Neuronal stem cell (in vitro differentiated cells): ENCODE results near the gene SCAND1.

Source experiments
- DNase-seq: peaks from one replicate; pipeline ENCODE4 v3.0.0-alpha.2; 2013; ENCODE audit warnings: low spot score
- H2AFZ ChIP-seq: one replicate; pipeline ENCODE4 v1.6.1; 2013; ENCODE audit warnings: mild to moderate bottlenecking, low read length, inconsistent platforms
- H2AK5ac ChIP-seq: 2 replicates; pipeline ENCODE4 v1.6.1; 2013; ENCODE audit warnings: low read depth, mild to moderate bottlenecking, inconsistent platforms, low read length, moderate library complexity, mixed read lengths
- H2BK120ac ChIP-seq: 2 replicates; pipeline ENCODE4 v1.6.1; 2013; ENCODE audit warnings: low read depth, mild to moderate bottlenecking, inconsistent platforms, low read length, moderate library complexity, mixed read lengths
- H2BK12ac ChIP-seq: one replicate; pipeline ENCODE4 v1.6.1; 2013; ENCODE audit warnings: low read length, inconsistent platforms
- H2BK15ac ChIP-seq: 2 replicates; pipeline ENCODE4 v1.6.1; 2013; ENCODE audit warnings: mild to moderate bottlenecking, low read length, inconsistent platforms, mixed read lengths
- H2BK5ac ChIP-seq: one replicate; pipeline ENCODE4 v1.6.1; 2013; ENCODE audit warnings: inconsistent platforms, mild to moderate bottlenecking, low read length, moderate library complexity
- H3K14ac ChIP-seq: one replicate; pipeline ENCODE4 v1.6.1; 2013; ENCODE audit warnings: low read length, inconsistent platforms
- H3K18ac ChIP-seq: 2 replicates; pipeline ENCODE4 v1.6.1; 2013; ENCODE audit warnings: low read length, inconsistent platforms
- H3K23ac ChIP-seq: 2 replicates; pipeline ENCODE4 v1.6.1; 2013; ENCODE audit warnings: low read depth, mild to moderate bottlenecking, mixed read lengths, low read length, inconsistent platforms; ENCODE audit not compliant: poor library complexity
- H3K27ac ChIP-seq: replicated peaks from 3 replicates; pipeline ENCODE4 v1.5.1; 2013; ENCODE audit warnings: low read length, inconsistent platforms
- H3K27me3 ChIP-seq, 3 experiments: 2 replicates each; pipeline ENCODE4 v1.6.1; 2013; ENCODE audit warnings: low read length in 3 of 3, mild to moderate bottlenecking in 2 of 3, inconsistent platforms in 1 of 3, low read depth in 1 of 3, mixed read lengths in 1 of 3, moderate library complexity in 1 of 3; ENCODE audit not compliant: control insufficient read depth in 3 of 3, insufficient read depth in 3 of 3
- H3K36me3 ChIP-seq, 2 donors: replicated peaks in 1 of 2; 2 replicates each; pipeline ENCODE4 v1.6.1; 2013; ENCODE audit warnings: low read length in 2 of 2; ENCODE audit not compliant: control insufficient read depth in 2 of 2, insufficient read depth in 2 of 2
- H3K4ac ChIP-seq: 2 replicates; pipeline ENCODE4 v1.6.1; 2013; ENCODE audit warnings: inconsistent platforms, mild to moderate bottlenecking, low read length, moderate library complexity
- H3K4me1 ChIP-seq, 2 donors: 1 replicate in 1 of 2; 2 replicates in 1 of 2; pipeline ENCODE4 v1.6.1; 2013; ENCODE audit warnings: low read length in 2 of 2, low read depth in 1 of 2; ENCODE audit not compliant: control insufficient read depth in 2 of 2, insufficient read depth in 1 of 2
- H3K4me2 ChIP-seq: one replicate; pipeline ENCODE4 v1.6.1; 2013; ENCODE audit warnings: mild to moderate bottlenecking, low read length, inconsistent platforms; ENCODE audit not compliant: insufficient read depth, poor library complexity, severe bottlenecking
- H3K4me3 ChIP-seq, 2 donors: 2 replicates each; pipeline ENCODE4 v1.5.1; 2013; ENCODE audit warnings: low read length in 2 of 2, mild to moderate bottlenecking in 2 of 2, inconsistent platforms in 1 of 2, moderate library complexity in 1 of 2
- H3K79me1 ChIP-seq: one replicate; pipeline ENCODE4 v1.6.1; 2013; ENCODE audit warnings: low read depth, mild to moderate bottlenecking, inconsistent platforms, low read length, moderate library complexity
- H3K9ac ChIP-seq: one replicate; pipeline ENCODE4 v1.6.1; 2013; ENCODE audit warnings: mild to moderate bottlenecking, low read depth, low read length, inconsistent platforms; ENCODE audit not compliant: poor library complexity
- H3K9me3 ChIP-seq, 2 donors: replicated peaks in 1 of 2; 2 replicates each; pipeline versions ENCODE3 to v1.6.1; 2013; ENCODE audit warnings: low read length in 2 of 2, mild to moderate bottlenecking in 2 of 2, inconsistent platforms in 1 of 2, low read depth in 1 of 2, mixed read lengths in 1 of 2, moderate library complexity in 1 of 2; ENCODE audit not compliant: control insufficient read depth in 2 of 2, insufficient read depth in 1 of 2
- H4K8ac ChIP-seq: one replicate; pipeline ENCODE4 v1.6.1; 2013; ENCODE audit warnings: low read depth, mild to moderate bottlenecking, inconsistent platforms, low read length, moderate library complexity
- H4K91ac ChIP-seq: one replicate; pipeline ENCODE4 v1.6.1; 2013; ENCODE audit warnings: low read length, low read depth, mild to moderate bottlenecking, inconsistent platforms; ENCODE audit not compliant: poor library complexity
- WGBS, 2 donors: extraction: QIAGEN DNeasy Blood & Tissue Kit; methylation state at CpG; one replicate each; pipeline ENCODE4 v1.1.7; 2013; ENCODE audit warnings: missing lambda C conversion rate in 2 of 2, mixed read lengths in 1 of 2; ENCODE audit not compliant: insufficient read length in 2 of 2, insufficient replicate concordance in 1 of 2; ENCODE audit errors: extremely low coverage in 2 of 2; 5-methylcytosine and 5-hydroxymethylcytosine counted together

The SCAND1 gene

GRCh38 chr20:35909796-35910195, 44.5 kb downstream of the SCAND1 start:
- H2BK120ac ChIP-seq: no peak overlapping the region
- no peak overlapping the region for H3K14ac ChIP-seq
- no peak overlapping the region for H3K4me2 ChIP-seq
- no peak overlapping the region for H2BK15ac ChIP-seq
- no peaks in the 10 kb centered on the region for H3K4me1 ChIP-seq
- H3K9me3 ChIP-seq: peaks cover 0 to 4% of the 10 kb centered on the region in 2 donors
- H3K4ac ChIP-seq: no peak overlapping the region
- H2AK5ac ChIP-seq: no peak overlapping the region
- WGBS, 2 donors: no CpG with 5 or more reads among the region's 1 CpG
- no peak overlapping the region for H2AFZ ChIP-seq
- H3K18ac ChIP-seq: no peak overlapping the region
- H2BK12ac ChIP-seq: no peak overlapping the region
- no peak for DNase-seq
- H3K79me1 ChIP-seq: peaks cover 5% of the 10 kb centered on the region
- H3K4me3 ChIP-seq: no peak overlapping the region
- no peak overlapping the region for H3K23ac ChIP-seq
- peaks cover 19 to 64% of the 10 kb centered on the region in 2 donors for H3K36me3 ChIP-seq
- H3K27ac ChIP-seq: no peak overlapping the region
- no peaks in the 10 kb centered on the region for H3K27me3 ChIP-seq
- no peak overlapping the region for H4K91ac ChIP-seq
- no peak overlapping the region for H3K9ac ChIP-seq
- no peak overlapping the region for H2BK5ac ChIP-seq
- no peak overlapping the region for H4K8ac ChIP-seq

GRCh38 chr20:35909176-35909575, 45.1 kb downstream of the SCAND1 start:
- no peak overlapping the region for H2BK5ac ChIP-seq
- H3K4me1 ChIP-seq: no peaks in the 10 kb centered on the region
- H3K18ac ChIP-seq: no peak overlapping the region
- H2BK120ac ChIP-seq: no peak overlapping the region
- no peaks in the 10 kb centered on the region for H3K27me3 ChIP-seq
- WGBS, 2 donors: no CpG with 5 or more reads among the region's 1 CpG
- no peak overlapping the region for H3K4ac ChIP-seq
- H3K79me1 ChIP-seq: peaks cover 5% of the 10 kb centered on the region
- no peak for DNase-seq
- H3K36me3 ChIP-seq: peaks cover 18 to 57% of the 10 kb centered on the region in 2 donors
- no peak overlapping the region for H3K4me2 ChIP-seq
- no peak overlapping the region for H3K14ac ChIP-seq
- H3K9me3 ChIP-seq: peaks cover 0 to 4% of the 10 kb centered on the region in 2 donors
- no peak overlapping the region for H3K23ac ChIP-seq
- H3K4me3 ChIP-seq: no peak overlapping the region
- H2BK12ac ChIP-seq: no peak overlapping the region
- no peak overlapping the region for H4K91ac ChIP-seq
- no peak overlapping the region for H3K27ac ChIP-seq
- no peak overlapping the region for H2AK5ac ChIP-seq
- H2AFZ ChIP-seq: no peak overlapping the region
- no peak overlapping the region for H2BK15ac ChIP-seq
- H3K9ac ChIP-seq: no peak overlapping the region
- no peak overlapping the region for H4K8ac ChIP-seq

GRCh38 chr20:35908007-35908406, 46.3 kb downstream of the SCAND1 start:
- no peaks in the 10 kb centered on the region for H3K27me3 ChIP-seq
- no peak overlapping the region for H4K8ac ChIP-seq
- H2BK5ac ChIP-seq: no peak overlapping the region
- no peak overlapping the region for H2BK120ac ChIP-seq
- no peak overlapping the region for H4K91ac ChIP-seq
- no peak overlapping the region for H3K18ac ChIP-seq
- H2BK12ac ChIP-seq: no peak overlapping the region
- no peak overlapping the region for H2AK5ac ChIP-seq
- no peak overlapping the region for H3K27ac ChIP-seq
- H2BK15ac ChIP-seq: no peak overlapping the region
- H3K4me3 ChIP-seq: no peak overlapping the region
- no peaks in the 10 kb centered on the region for H3K4me1 ChIP-seq
- H3K36me3 ChIP-seq: peaks cover 14 to 56% of the 10 kb centered on the region in 2 donors
- H3K9me3 ChIP-seq: peaks cover 0 to 11% of the 10 kb centered on the region in 2 donors
- H3K23ac ChIP-seq: no peak overlapping the region
- no peak overlapping the region for H3K4ac ChIP-seq
- peaks cover 2% of the 10 kb centered on the region for H3K79me1 ChIP-seq
- H3K9ac ChIP-seq: no peak overlapping the region
- no peak overlapping the region for H3K14ac ChIP-seq
- H3K4me2 ChIP-seq: no peak overlapping the region
- DNase-seq: no peak
- H2AFZ ChIP-seq: no peak overlapping the region

- Histone ChIP-seq H3K23ac (no peak overlapping the region), H3K4ac (no peak overlapping the region), H4K8ac (no peak overlapping the region), H3K9ac (no peak overlapping the region), H3K27ac (no peak overlapping the region), H2AK5ac (no peak overlapping the region), H3K79me1 (peaks cover 3% of the 10 kb centered on the region), H3K27me3 (peaks cover 0 to 2% (median 0%) of the 10 kb centered on the region in 3 experiments), H3K14ac (no peak overlapping the region), H3K36me3 (peaks cover 16 to 54% of the 10 kb centered on the region in 2 donors), H3K18ac (no peak overlapping the region), H3K4me2 (no peak overlapping the region), H3K9me3 (peaks cover 4 to 11% of the 10 kb centered on the region in 2 donors), H3K4me3 (no peak overlapping the region), H3K4me1 (no peaks in the 10 kb centered on the region), H2BK15ac (no peak overlapping the region), H4K91ac (no peak overlapping the region), H2BK12ac (no peak overlapping the region), H2BK120ac (no peak overlapping the region), H2BK5ac (no peak overlapping the region), H2AFZ (no peak overlapping the region)
- no peak for DNase-seq
- whole genome bisulfite sequencing, 2 donors: no CpG with 5 or more reads among the region's 7 CpGs
Observed at GRCh38 chr20:35907017-35907701, 47.1 kb downstream of the SCAND1 start.
